Activated T-helper 9 cell treated with anti-CD3 and anti-CD28 coated beads, Interleukin-2, amount 50 U/mL, for 16 hours (primary cell): ENCODE data around the gene PRODH.
"Not testable (repeated sequence)": the region's sequence is repeated elsewhere in the genome, so short reads cannot be mapped to it uniquely, and the experiment has no call there.

Experiments used
- DNase-seq: peaks from one replicate; pipeline ENCODE4 v3.0.0-alpha.2; 2020; ENCODE audit warnings: low read depth

Gene PRODH

GRCh38 chr22:18935889-18936529 lies at the start of gene PRODH:
Gene PRODH (minus strand): TSS chr22:18936293. CDS start chr22:18936287, 6 bp downstream.
- DNase-seq: no peak

GRCh38 chr22:18985780-18986179 lies 49.7 kb upstream of the PRODH start:
- DNase-seq: no peak

GRCh38 chr22:18984564-18984963 lies 48.5 kb upstream of the PRODH start:
- DNase-seq: no peak

- no peak for DNase-seq
These were observed 47.1 kb upstream of the PRODH start for GRCh38 chr22:18983120-18983651.

- DNase-seq: no peak
These were observed 44.7 kb upstream of the PRODH start for GRCh38 chr22:18980829-18981228.

GRCh38 chr22:18979957-18980356 lies 43.9 kb upstream of the PRODH start:
- no peak for DNase-seq

- no peak for DNase-seq
These were observed 42.4 kb upstream of the PRODH start for GRCh38 chr22:18978506-18978905.

- no peak for DNase-seq
These were observed 41.8 kb upstream of the PRODH start for GRCh38 chr22:18977824-18978425.

GRCh38 chr22:18976197-18976751 lies 40.2 kb upstream of the PRODH start:
- DNase-seq: no peak

GRCh38 chr22:18975434-18976196 lies 39.5 kb upstream of the PRODH start:
- DNase-seq: no peak

- no peak for DNase-seq
These were observed 38.5 kb upstream of the PRODH start for GRCh38 chr22:18974477-18975180.

- DNase-seq: no peak
These were observed 37.4 kb upstream of the PRODH start for GRCh38 chr22:18973264-18974031.

- not testable (repeated sequence) for DNase-seq
These were observed 36.5 kb upstream of the PRODH start for GRCh38 chr22:18972591-18972990.

GRCh38 chr22:18972029-18972428 lies 35.9 kb upstream of the PRODH start:
- DNase-seq: not testable (repeated sequence)

- no peak for DNase-seq
These were observed 35.2 kb upstream of the PRODH start for GRCh38 chr22:18971321-18971751.

GRCh38 chr22:18970948-18971315 lies 34.8 kb upstream of the PRODH start:
- no peak for DNase-seq

- no peak for DNase-seq
These were observed 34.3 kb upstream of the PRODH start for GRCh38 chr22:18970176-18970947.

- not testable (repeated sequence) for DNase-seq
These were observed 33.3 kb upstream of the PRODH start for GRCh38 chr22:18969158-18969942.

GRCh38 chr22:18968011-18968749 lies 32.1 kb upstream of the PRODH start:
- no peak for DNase-seq
